ENCODE measurements around the gene KCNV2.

GRCh38 chr9:2717385-2717784, at the start of gene KCNV2:
- TF ChIP-seq CTCF (IDR thresholded peaks at IDR 0.05) (no peak), EZH2 (IDR thresholded peaks at IDR 0.05; ENCODE audit: borderline replicate concordance, insufficient read depth, low read depth, low read length, poor library complexity, severe bottlenecking) (no peak)

Measured in B cell (primary cell).